ENCODE measurements around the gene DTNBP1. TPM values are rescaled to one million over a fixed set of nuclear protein-coding genes. Genes with fewer than 3 reads are reported as not detected.

Gene DTNBP1
- total and polyA plus RNA-seq, 12 donors = 4.2 to 17.1 (median 9.0) TPM

GRCh38 chr6:15606347-15606746 lies 56.5 kb downstream of the DTNBP1 start:
- no peaks in the 10 kb centered on the region for H3K4me1 ChIP-seq (replicated peaks in 1 of 2)
- 89 to 100% (median 97%) methylated on average over 1 of the region's 1 CpG for WGBS, 4 donors
- intact Hi-C loops (cut with DNase I) = no loop called here

GRCh38 chr6:15604843-15605242 lies 58.0 kb downstream of the DTNBP1 start:
- intact Hi-C loops (cut with DNase I) = no loop called here
- no peak for DNase-seq
- TF ChIP-seq CTCF (IDR thresholded peaks at IDR 0.05) (no peak), POLR2A (IDR thresholded peaks at IDR 0.05) (no peak)

More at GRCh38 chr6:15606347-15606746, 56.5 kb downstream of the DTNBP1 start:
- no peak overlapping the region for H3K27ac ChIP-seq
- no peak overlapping the region for H3K4me3 ChIP-seq
- no peak for TF ChIP-seq POLR2A (IDR thresholded peaks at IDR 0.05)
- no peak for TF ChIP-seq CTCF (IDR thresholded peaks at IDR 0.05)
- H3K36me3 ChIP-seq (replicated peaks in 1 of 2) = no peaks in the 10 kb centered on the region
- H3K9me3 ChIP-seq (replicated peaks in 1 of 3) = no peaks in the 10 kb centered on the region
- no peaks in the 10 kb centered on the region for H3K27me3 ChIP-seq
- no peak for DNase-seq

GRCh38 chr6:15602154-15602553 lies 60.7 kb downstream of the DTNBP1 start:
- no peak for DNase-seq
- intact Hi-C loops (cut with DNase I) = no loop called here
- 56 to 65% (median 64%) methylated on average over 3 of the region's 3 CpGs for WGBS, 4 donors
- Histone ChIP-seq H3K27ac (no peak overlapping the region), H3K27me3 (no peaks in the 10 kb centered on the region), H3K4me1 (replicated peaks in 1 of 2) (no peaks in the 10 kb centered on the region), H3K9me3 (replicated peaks in 1 of 3) (no peaks in the 10 kb centered on the region), H3K4me3 (no peak overlapping the region), H3K36me3 (replicated peaks in 1 of 2) (no peaks in the 10 kb centered on the region)
- no peak for TF ChIP-seq CTCF (IDR thresholded peaks at IDR 0.05)
- TF ChIP-seq POLR2A (IDR thresholded peaks at IDR 0.05) = no peak

More at GRCh38 chr6:15604843-15605242, 58.0 kb downstream of the DTNBP1 start:
- Histone ChIP-seq H3K4me3 (no peak overlapping the region), H3K36me3 (replicated peaks in 1 of 2) (no peaks in the 10 kb centered on the region), H3K27me3 (no peaks in the 10 kb centered on the region), H3K27ac (no peak overlapping the region), H3K4me1 (replicated peaks in 1 of 2) (no peaks in the 10 kb centered on the region), H3K9me3 (replicated peaks in 1 of 3) (no peaks in the 10 kb centered on the region)
- WGBS, 4 donors = 89 to 99% (median 92%) methylated on average over 2 of the region's 2 CpGs

GRCh38 chr6:15598273-15598798 lies 64.5 kb downstream of the DTNBP1 start:
- no peak for DNase-seq
- Histone ChIP-seq H3K36me3 (replicated peaks in 1 of 2) (no peaks in the 10 kb centered on the region), H3K27me3 (no peaks in the 10 kb centered on the region), H3K4me1 (replicated peaks in 1 of 2) (peaks cover 0 to 15% of the 10 kb centered on the region in 2 donors), H3K9me3 (replicated peaks in 1 of 3) (no peaks in the 10 kb centered on the region), H3K4me3 (no peak overlapping the region), H3K27ac (no peak overlapping the region)
- TF ChIP-seq POLR2A (IDR thresholded peaks at IDR 0.05) = no peak
- no peak for TF ChIP-seq CTCF (IDR thresholded peaks at IDR 0.05)
- intact Hi-C loops (cut with DNase I) = no loop called here
- 89 to 93% (median 92%) methylated on average over 1 of the region's 1 CpG for WGBS, 4 donors

Data from adrenal gland (tissue), 12 donors.